ENCODE measurements around the gene RPRML.

The RPRML gene

GRCh38 chr17:46971647-46972300 lies 7.3 kb downstream of the RPRML start:
- no peak overlapping the region for H3K4me3 ChIP-seq (ENCODE audit: low read depth, low read length)
- POLR2A ChIA-PET, result no interaction called here
- CTCF ChIA-PET, result interaction anchor here (1.0 to 1.2 kb wide), 3 partner anchors 20 to 30 kb away, joined by 3 to 5 read pairs (median 3); no protein-coding TSS in a partner anchor
- DNase-seq (ENCODE audit: low read depth, low spot score), result no peak
- TF ChIP-seq CTCF (IDR thresholded peaks at IDR 0.05; ENCODE audit: insufficient read depth, low read length, missing control alignments), result no peak

GRCh38 chr17:46968896-46969295 lies 10.2 kb downstream of the RPRML start:
- DNase-seq (ENCODE audit: low read depth, low spot score), result no peak
- ChIA-PET CTCF (interaction anchor here (1.5 kb wide), 1 partner anchor 26 kb away, joined by 4 read pairs; no protein-coding TSS in a partner anchor), POLR2A (no interaction called here)
- no peak overlapping the region for H3K4me3 ChIP-seq (ENCODE audit: low read depth, low read length)
- TF ChIP-seq CTCF (IDR thresholded peaks at IDR 0.05; ENCODE audit: insufficient read depth, low read length, missing control alignments), result no peak

- POLR2A ChIA-PET, result no interaction called here
- CTCF ChIA-PET, result no interaction called here
Observed at GRCh38 chr17:46968224-46968834, 10.7 kb downstream of the RPRML start.

DNA sequence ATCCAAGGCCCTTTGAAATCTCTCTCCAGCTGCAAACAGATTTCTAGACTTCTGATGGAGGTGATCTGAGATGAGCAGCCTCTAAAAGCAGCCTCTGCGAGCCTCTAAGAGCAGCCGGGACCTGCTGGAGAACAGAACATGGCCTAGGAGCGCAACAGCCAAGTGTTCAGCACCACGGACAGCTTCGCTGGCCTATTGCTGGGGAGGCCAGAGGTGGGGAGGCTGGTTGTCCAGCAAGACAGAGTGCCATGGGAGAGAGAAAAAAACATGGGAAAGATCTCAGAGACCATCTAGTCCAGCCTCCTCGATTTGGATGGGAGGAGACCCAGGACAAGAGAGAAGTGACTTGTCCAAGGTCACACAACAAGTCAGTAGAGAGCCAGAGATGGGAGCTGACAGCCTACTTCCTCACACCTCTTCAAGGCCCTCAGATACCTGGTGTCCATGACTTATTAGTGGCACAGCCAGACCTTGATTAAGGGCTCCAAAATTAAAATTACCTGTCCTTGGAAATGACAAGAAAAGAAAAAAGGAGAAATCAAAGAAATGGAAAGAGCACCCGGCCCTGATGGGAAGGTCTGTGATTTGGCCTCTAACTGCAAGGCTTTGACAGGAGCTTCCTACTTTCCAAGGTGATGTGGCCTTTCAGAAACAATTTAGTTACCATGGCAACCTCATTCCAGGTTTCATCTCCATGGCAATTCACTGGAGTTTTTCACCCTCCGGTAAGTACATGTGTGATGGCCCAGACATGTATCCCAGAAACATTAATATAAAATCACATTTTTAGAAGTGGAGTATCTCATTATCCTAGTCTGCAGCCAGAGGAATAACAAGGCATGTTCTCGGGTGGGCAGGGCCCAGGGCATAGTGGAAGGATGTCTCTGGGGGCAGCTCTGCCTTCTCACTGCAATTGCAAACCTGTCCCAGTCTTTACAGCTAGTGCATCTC lies 14.5 kb downstream of the RPRML start:
- TF ChIP-seq CTCF (IDR thresholded peaks at IDR 0.05; ENCODE audit: insufficient read depth, low read length, missing control alignments), result no peak
- no peak overlapping the region for H3K4me3 ChIP-seq (ENCODE audit: low read depth, low read length)
- ChIA-PET CTCF (interaction anchor here (7.8 kb wide), 1 partner anchor 21 kb away, joined by 50 read pairs; no protein-coding TSS in a partner anchor), POLR2A (no interaction called here)
- DNase-seq (ENCODE audit: low read depth, low spot score), result no peak

More at GRCh38 chr17:46968224-46968834, 10.7 kb downstream of the RPRML start:
- H3K4me3 ChIP-seq (ENCODE audit: low read depth, low read length), result no peak overlapping the region
- TF ChIP-seq CTCF (IDR thresholded peaks at IDR 0.05; ENCODE audit: insufficient read depth, low read length, missing control alignments), result no peak
- DNase-seq (ENCODE audit: low read depth, low spot score), result no peak

GRCh38 chr17:46963571-46963970 lies 15.5 kb downstream of the RPRML start:
- no peak for DNase-seq (ENCODE audit: low read depth, low spot score)
- CTCF ChIA-PET, result interaction anchor here (1.3 to 7.8 kb wide), 2 partner anchors 20 to 35 kb away, joined by 3 to 50 read pairs; no protein-coding TSS in a partner anchor
- no peak overlapping the region for H3K4me3 ChIP-seq (ENCODE audit: low read depth, low read length)
- TF ChIP-seq CTCF (IDR thresholded peaks at IDR 0.05; ENCODE audit: insufficient read depth, low read length, missing control alignments), result no peak
- POLR2A ChIA-PET, result no interaction called here

All from AG04449 (cell line).